ENCODE data around the gene THUMPD1.
"Not testable (repeated sequence)": the region's sequence is repeated elsewhere in the genome, so short reads cannot be mapped to it uniquely, and the experiment has no call there.

Gene THUMPD1

DNA sequence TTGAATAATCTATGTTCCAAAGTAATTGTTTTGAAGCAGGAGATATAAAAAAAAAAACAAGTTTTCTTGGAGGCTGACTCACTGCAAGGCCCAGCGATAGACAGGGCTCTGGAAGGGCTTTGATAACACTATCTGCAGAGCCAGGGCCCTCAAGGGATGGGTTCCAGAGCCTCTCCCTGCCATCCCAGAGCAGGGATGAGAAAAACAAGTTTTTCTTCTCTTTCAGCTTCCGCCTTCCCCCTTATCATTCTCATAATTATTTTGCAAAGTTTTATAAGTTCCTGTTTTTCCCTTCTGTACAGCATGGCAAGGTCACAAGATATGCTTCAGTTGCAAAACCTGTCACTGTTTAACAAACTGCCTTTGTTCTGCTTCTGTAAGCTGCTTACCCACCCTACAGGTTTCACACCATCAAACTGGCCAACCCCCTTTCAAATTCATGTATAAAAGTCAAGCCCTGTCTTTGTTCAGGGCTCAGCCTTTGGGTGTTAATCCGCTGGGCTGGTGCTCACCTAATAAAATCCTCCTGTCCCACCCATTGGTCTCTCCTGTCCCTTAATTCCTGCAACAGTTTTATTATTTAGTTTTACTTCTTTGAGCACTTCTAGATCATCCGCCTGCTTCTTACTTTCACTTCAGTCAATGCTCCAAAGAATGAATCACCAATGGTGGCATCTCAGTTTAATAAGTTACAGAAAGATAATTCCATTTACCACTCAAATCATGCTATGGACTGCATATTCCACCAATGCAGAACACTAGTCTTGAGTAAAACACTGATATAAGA is 5.6 kb upstream of the THUMPD1 start:
- no peak for DNase-seq (ENCODE audit: low spot score)

DNA sequence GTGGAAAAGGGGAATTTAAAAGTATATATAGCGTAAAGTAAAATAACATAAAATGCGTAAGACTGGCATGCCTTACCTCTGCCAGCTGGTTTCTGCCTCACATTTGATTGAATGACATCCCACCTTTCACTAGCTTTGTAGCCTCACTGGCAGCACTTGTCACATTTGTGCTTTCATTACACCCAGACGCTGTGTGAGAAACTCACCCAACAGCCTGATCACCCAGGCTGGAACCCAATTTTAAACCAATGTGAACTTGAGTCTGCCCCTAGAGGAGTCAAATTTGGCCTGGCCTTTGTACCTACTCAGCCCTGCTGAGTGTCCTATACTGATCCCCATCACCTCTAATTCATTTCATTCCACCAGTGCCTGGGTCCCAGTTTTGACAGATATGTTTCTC is 4.8 kb upstream of the THUMPD1 start:
- DNase-seq (ENCODE audit: low spot score) = no peak

DNA sequence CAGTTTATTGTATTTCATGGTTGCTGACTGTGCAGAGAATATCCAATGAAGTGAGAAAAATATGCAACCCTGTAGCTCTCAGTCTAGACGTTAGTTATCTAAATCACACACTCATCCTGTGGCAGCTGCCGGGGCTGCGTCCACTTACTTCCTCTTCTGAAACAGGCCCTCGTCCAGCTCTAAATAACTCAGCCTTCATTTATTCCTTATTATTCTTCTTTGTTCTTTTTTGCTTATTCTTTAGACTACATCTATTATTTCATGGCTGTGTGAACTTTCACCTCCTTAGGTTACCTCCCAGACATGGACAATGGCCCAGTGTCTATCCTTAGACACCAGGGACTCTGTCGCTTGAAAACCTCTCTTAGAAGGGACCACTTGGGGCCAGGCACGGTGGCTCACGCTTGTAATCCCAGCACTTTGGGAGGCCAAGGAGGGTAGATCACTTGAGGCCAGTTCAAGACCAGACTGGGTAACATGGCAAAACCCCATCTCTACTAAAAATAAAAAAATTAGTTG is 3.4 kb upstream of the THUMPD1 start:
- DNase-seq (ENCODE audit: low spot score) = no peak

DNA sequence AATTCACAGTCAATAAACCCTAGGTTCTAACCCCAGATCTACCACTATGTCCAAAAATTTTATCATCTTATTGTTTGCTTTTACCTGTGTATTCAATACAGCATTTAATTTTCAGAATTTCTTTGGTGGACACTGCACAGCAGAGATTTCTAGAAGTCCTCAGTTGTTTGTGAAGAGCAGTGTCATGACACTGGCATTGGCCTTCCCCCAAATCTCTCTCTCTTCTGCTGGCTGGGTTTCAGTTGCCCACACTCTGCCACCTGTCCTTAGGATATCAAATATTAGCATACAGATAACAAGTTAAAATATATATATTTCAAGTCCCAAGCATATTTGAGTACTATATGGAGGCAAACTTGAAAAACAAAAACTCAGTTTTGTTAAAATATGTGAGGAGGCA is 2.0 kb upstream of the THUMPD1 start:
- DNase-seq (ENCODE audit: low spot score) = no peak

DNA sequence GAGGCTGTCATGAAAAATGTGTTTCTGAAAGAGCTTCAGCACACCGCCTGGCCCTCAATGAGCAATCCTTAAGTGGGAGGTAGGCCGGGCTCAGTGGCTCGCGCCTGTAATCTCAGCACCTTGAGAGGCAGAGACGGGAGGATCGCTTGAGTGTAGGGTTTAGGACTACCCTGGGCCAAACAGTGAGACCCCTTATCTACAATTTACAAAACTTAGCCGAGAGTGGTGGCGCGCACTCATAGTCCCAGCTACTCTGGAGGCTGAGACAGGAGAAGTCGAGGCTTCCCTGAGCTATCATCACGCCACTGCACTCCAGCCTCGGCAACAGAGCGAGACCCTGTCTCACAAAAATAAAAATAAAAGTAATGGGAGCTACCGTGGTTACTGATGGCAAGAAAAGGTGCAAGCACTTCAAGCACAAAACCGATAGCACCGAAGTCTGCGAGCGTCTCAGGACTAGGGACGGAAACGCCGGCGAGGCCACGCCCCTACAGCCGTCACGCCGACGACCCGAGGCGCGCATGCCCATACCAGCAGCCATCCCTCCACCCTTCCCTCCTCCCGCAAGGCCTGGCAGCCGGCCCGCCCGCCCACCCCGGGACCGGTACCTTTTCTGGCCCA is 607 bp downstream of the THUMPD1 start:
- DNase-seq (ENCODE audit: low spot score) = peak; percentile 88

DNA sequence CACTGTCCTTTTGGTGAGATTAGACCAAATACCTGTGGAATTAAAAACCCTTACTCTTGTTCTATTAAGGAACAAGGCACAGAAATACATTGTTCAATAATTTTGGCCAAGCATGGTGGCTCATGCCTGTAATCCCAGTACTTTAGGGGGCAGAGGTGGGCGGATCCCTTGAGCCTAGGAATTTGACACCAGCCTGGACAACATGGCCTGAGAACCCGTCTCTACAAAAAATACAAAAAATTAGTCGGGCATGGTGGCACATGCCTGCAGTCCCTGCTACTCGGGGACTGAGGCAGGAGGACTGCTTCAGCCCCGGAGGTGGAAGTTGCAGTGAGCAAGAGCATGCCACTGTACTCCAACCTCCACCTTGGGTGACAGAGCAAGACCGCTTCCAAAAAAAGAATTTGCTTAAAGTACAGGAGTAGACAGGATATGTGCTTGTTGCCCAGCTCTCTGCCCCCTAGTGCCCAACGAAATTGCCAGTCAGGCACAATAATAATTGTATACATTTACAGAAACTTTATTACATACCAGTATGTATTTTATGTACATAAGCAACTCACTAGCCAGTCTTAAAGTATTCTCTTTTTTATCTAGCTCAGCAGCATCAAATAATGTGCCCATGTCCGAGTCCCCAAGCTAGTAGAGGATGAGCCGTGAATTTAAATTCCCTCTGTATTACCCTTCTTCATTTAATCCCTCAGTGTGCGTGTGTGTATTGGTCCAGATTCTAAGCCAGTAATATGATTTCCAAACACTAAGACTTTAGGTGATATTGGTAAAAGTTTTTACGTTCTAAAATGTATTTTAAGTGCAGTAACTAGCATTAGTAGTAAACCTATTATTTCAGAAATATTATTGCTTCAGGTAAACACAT is 1.4 kb downstream of the THUMPD1 start:
- DNase-seq (ENCODE audit: low spot score) = no peak

DNA sequence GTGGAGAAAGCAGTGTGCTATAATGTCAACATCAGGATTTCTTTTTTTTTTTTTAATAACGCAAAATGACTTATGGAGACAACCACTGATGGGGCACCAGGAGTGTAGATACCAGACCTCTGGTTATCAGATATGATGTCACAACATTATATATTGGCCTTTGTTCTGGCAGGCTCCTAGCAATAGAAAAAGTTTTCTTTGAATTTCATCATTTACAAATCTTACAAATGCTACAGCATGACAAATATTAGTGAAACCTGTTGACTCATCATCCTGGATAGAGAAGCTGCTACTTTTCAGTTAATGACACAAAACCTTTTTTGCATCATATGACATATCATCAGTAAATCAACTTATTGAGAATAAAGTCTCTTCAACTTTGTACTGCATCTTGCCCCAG is 6.1 kb downstream of the THUMPD1 start:
- DNase-seq (ENCODE audit: low spot score) = no peak

DNA sequence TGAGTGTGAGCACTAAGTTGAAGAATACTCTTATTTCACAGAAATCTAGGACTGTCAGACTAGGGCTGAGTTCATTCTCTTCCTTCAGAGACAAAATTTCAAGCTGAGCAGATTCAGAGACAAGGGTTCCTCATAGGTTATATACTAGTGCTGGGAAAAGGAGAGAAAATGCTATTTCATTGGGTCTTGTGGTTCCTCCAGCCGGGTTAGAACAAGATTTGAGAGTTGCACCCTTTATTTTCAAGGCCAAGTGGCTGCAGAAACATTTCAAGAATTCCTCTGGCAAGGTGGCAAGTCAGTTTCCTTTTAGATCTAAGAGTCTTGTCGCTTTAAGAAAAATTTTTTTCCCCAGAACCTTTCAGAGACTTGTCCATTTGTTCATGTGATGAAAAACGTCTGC is 6.8 kb downstream of the THUMPD1 start:
- no peak for DNase-seq (ENCODE audit: low spot score)

DNA sequence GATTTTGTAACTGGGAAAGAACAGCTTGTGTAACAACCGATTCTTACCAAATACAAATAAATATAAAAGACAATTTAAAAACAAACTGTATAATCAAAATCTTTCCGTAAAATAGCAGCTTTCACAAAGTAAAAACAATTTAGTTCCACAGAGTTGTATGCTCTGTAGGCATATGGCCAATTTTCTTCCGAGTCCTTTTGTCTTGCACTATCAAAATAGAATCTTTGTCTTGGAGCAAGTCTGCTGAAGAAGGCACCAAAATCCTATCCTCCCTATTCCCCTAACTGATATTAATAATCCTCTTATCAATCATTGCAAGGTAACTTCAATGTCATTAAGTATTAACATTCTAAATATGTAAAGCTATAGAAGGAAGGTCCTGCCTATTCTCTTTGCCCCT is 7.6 kb downstream of the THUMPD1 start:
- DNase-seq (ENCODE audit: low spot score) = no peak

DNA sequence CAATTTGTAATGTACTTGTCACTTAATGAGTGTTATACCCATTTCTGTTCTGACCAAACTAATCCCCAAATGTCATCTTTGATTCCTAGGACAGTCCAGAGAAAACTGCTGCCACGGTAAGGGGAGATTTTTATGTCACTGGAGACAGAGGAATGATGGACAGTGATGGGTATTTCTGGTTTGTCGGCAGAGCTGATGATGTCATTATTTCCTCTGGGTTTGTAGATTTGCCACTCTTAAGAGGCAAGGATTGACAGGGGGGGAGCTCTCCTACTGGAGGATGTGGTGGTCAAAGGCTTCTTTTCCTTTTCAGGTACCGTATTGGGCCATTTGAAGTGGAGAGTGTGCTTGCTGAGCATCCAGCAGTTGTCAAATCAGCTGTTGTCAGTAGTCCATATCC is 12.5 kb downstream of the THUMPD1 start:
- no peak for DNase-seq (ENCODE audit: low spot score)

DNA sequence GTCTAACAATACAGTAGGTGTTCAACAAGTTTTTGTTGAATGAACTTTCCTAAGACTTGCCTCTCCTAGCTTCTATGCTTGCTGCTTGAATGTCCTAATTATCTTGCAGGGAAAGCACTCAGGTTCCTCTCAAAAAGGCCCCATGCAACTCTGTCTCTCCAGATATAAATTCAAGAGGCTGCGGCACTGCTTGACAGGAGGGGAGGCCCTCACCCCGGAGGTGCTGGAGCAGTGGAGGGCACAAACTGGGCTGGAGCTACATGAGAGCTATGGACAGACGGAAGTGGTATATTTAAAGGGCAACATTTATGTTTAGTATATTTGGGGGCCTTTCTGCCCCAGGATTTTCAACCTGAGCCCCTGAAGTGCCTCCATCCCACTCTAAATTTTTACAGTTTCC is 14.4 kb downstream of the THUMPD1 start:
- DNase-seq (ENCODE audit: low spot score) = no peak

DNA sequence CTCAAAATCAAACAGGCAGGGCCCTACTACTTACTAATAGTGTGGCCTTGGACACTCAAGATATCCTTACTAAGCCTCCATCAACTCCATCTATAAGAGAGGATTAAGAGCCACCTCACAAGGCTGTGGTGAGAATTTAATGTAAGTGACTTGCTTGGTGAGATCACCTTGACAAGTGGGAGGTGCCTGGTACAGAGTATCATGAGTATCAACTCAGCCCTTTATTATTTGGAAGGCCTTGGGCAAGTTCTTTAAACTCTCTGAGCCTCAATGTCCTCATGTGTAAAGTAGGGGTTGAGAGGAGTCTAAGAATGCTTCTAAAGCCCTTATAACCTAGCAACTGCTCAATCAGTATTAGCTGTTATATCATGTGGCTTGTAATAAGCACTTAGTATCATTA is 15.0 kb downstream of the THUMPD1 start:
- no peak for DNase-seq (ENCODE audit: low spot score)

DNA sequence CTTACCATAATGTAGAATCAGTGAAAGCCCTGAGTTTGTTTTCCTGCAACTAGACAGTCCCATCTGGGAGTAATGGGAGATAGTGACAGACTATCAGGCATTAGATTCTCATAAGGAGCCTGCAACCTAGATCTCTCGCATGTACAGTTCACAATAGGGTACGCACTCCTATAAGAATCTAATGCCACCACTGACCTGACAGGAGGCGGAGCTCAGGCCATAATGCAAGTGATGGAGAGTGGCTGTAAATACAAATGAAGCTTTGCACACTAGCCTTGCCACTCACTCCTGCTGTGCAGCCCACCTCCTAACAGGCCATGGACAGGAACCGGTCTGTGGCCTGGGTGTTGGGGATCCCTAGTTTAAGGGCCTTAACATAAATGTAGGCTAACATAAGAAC is 21.4 kb downstream of the THUMPD1 start:
- no peak for DNase-seq (ENCODE audit: low spot score)

DNA sequence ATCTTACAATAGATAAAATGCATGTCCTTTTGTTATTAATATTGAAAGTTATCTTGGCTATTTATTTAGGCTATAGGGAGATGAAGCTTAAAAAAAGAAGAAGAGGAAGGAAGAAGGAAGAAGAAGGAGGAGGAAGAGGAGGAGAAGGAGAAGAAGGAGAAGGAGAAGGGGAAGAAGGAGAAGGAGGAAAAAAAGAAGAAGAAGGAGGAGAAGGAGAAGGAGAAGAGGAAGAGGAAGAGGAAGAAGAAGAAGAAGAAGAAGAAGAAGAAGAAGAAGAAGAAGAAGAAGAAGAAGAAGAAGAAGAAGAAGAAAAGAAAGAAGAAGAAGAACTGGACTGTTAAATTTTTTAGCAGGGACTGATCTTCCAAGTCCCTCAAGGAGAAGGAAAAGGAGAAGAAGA is 23.9 kb downstream of the THUMPD1 start:
- DNase-seq (ENCODE audit: low spot score) = not testable (repeated sequence)

DNA sequence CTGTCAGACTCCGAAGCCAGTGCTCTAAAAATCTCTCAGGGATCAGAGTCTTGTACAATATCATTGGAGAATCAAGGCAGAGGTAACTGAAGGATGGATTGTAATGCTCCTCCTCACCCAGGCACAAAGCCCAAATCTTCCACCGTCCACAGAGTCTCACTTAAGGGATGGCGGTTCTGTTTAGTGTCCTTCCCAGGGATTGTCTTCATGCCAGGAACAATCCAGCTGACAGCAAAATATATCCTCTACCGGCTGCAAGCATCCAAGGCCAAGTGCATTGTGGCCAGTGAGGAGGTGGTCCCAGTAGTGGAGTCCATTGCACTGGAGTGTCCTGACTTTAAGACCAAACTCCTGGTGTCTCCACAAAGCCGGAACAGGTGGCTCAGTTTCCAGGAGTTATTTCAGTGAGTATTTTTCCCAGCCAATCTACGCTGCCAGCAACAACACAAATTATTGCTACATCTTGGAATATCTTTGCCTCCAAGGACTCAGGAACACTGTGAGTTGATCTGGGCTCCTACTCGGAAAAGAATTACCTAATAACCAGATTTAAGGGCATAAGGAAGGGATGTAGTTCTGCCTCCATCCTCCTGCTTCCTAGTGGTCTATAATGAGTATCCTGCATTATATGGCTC is 30.2 kb downstream of the THUMPD1 start:
- DNase-seq (ENCODE audit: low spot score) = no peak

DNA sequence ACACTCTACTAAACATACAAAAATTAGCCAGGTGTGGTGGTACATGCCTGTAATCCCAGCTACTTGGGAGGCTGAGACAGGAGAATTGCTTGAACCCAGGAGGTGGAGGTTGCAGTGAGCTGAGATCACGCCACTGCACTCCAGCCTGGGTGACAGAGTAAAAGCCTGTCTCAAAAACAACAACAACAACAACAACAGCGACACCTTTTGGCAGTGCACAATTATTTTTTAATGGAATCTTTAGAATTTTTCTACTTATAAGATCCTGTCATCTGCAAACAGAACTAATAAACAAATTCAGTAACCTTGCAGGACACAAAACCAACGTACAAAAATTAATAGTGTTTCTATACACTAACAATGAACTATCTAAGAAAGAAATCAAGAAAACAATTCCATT is 33.5 kb downstream of the THUMPD1 start:
- not testable (repeated sequence) for DNase-seq (ENCODE audit: low spot score)

DNA sequence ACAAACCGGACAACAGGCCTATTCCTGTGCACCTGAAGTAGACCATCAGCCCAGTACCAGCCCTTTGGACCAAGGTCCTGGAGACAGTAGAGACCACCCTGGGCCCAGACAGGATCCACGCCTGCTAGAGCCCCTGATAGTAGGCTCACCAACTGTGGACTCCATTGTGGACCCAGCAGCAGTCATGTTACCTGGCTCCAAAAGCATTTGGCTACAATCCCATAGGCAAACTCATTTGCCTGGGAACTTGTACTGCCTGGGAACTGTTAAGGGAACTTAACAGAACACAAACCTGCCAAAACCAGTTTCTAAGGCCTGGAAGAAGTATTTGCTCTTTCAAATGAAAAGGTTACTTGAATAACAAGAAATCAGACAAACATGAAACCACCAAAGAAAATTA is 34.2 kb downstream of the THUMPD1 start:
- DNase-seq (ENCODE audit: low spot score) = no peak

DNA sequence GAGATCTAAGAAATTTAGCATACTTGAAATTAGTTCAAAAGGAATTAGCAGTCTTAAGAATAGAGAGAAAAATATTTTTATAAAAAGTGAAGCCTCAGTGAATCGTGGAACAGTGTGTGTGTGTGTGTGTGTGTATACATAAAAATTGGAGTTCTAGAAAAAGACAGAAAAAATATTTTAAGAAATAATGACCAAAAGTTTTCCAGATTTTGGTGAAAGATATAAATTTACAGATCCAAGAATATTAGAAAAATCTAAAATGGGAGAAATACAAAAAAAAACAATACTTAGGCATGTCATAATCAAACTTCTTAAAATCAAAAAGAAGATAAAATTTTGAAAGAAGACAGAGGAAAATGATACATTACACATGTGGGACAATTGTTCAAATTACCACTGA is 35.6 kb downstream of the THUMPD1 start:
- not testable (repeated sequence) for DNase-seq (ENCODE audit: low spot score)

DNA sequence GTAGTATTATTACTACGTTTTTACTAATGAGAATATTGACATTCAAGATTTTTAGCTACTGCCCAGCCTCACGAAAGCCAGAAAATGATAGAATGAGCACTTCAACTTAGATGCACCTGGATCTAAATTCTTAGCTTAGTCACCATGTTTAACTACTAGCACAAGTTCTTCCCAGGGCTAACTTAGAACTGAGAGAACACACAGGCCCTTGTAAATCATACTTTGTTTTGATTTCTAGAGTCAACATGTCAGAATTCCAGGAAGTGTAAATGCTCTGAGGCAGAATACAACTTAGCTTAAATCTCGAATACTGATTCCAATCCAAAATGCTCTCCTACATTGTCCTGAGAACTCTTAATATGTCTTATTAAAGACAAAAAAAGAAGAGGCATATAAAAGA is 37.3 kb downstream of the THUMPD1 start:
- DNase-seq (ENCODE audit: low spot score) = no peak

DNA sequence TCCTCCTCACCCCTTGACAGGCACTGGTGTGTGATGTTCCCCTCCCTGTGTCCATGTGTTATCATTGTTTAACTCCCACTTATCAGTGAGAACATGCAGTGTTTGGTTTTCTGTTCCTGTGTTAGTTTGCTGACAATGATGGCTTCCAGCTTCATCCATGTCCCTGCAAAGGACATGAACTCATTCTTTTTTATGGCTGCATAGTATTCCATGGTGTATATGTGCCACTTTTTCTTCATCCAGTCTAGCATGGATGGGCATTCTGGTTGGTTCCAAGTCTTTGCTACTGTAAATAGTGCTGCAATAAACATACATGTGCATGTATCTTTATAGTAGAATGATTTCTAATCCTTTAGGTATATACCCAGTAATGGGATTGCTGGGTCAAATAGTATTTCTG is 39.9 kb downstream of the THUMPD1 start:
- DNase-seq (ENCODE audit: low spot score) = not testable (repeated sequence)

DNA sequence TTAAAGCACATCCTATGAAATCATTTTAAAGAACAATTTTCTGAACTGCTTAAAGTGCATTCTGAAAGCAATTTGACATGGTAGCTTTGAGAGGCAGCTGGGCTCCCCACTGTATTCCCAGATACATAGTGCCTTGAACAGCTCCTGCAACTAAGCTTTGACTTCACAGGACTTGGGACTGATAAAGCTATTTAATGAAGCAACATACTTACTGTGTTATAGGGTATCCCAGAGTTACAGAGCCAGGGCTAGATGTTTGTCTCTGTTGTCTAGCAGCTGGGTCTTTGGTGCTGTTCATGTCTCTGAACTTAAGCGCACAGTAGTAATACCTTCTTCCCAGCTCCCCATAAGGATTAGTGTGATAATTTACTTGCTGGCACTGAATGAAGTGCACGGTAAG is 45.0 kb downstream of the THUMPD1 start:
- DNase-seq (ENCODE audit: low spot score) = no peak

DNA sequence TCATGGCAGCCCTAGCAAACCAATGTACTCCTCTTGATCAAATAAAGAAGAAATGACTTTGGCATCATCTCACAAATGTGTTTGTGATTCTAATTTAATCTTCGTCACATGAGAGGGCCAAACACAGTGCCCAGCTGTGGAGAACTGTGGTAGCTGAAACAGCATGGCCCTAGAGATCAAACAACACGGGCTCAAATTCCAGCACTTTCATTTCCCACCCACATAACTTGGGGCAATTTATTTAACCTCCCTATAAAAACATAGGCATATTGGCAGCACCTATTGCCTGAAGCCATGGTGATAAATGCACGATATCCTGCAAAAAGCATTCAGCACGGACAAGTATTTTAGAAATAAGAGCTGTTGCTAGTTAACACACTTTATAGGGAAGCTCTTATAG is 46.6 kb downstream of the THUMPD1 start:
- no peak for DNase-seq (ENCODE audit: low spot score)
